Gastrocnemius medialis (tissue), 4 donors: Measurements from ENCODE around the gene RAB19. TPM values are rescaled to one million over a fixed set of nuclear protein-coding genes. Genes with fewer than 3 reads are reported as not detected.

ENCODE experiments used
- ATAC-seq, 2 donors: fragments of 150-250 bp; one replicate each; pipeline ENCODE4 v1.9.1; 2016
- DNase-seq, 2 donors: peaks; one replicate each; pipeline ENCODE4 v3.0.0-alpha.2; 2019
- H3K27ac ChIP-seq, 4 donors: fragments of 200-600 bp; sonication (generic); 1 replicate in 1 of 4; 2 replicates in 3 of 4; pipeline ENCODE4 v1.5.1; 2016 to 2018; ENCODE audit warnings: mild to moderate bottlenecking in 2 of 4, moderate library complexity in 1 of 4
- H3K27me3 ChIP-seq, 3 donors: fragments of 200-600 bp; sonication (generic) in 2 of 3; 1 replicate in 1 of 3; 2 replicates in 2 of 3; pipeline versions ENCODE4 v1.5.1 to v1.6.0; 2016 to 2019; ENCODE audit warnings: mild to moderate bottlenecking in 1 of 3, moderate library complexity in 1 of 3
- H3K36me3 ChIP-seq, 2 donors: fragments of 200-600 bp; sonication (generic) in 1 of 2; one replicate each; pipeline ENCODE4 v1.5.1; 2017 to 2018
- H3K4me1 ChIP-seq, 2 donors: fragments of 200-600 bp; sonication (generic) in 1 of 2; one replicate each; pipeline ENCODE4 v1.5.1; 2016 to 2017; ENCODE audit warnings: mild to moderate bottlenecking in 2 of 2
- H3K4me3 ChIP-seq, 4 donors: fragments of 200-600 bp; sonication (generic) in 3 of 4; 1 replicate in 1 of 4; 2 replicates in 3 of 4; pipeline ENCODE4 v1.5.1; 2016 to 2019; ENCODE audit warnings: mild to moderate bottlenecking in 2 of 4
- H3K9me3 ChIP-seq, 3 donors: fragments of 200-600 bp; sonication (generic) in 2 of 3; 1 replicate in 1 of 3; 2 replicates in 2 of 3; pipeline ENCODE4 v1.5.1; 2016 to 2019
- POLR2A ChIP-seq, 2 donors: fragments of 450-650 bp; IDR thresholded peaks; one replicate each; pipeline ENCODE4 v1.6.1; 2017; ENCODE audit warnings: antibody characterized with exemption in 2 of 2, mild to moderate bottlenecking in 2 of 2, moderate library complexity in 2 of 2
- in situ Hi-C, 4 donors: fragments of 200-750 bp; cut with MboI; loops; one replicate each; pipeline versions ENCODE4 v1.15.0 to v1.8.0; 2017; ENCODE audit warnings: low sequenced_read_pairs in 4 of 4
- intact Hi-C: fragments of 100-400 bp; cut with DNase I; formaldehyde crosslinking; loops from one replicate; pipeline ENCODE4 v1.15.1; 2023; ENCODE audit warnings: low total_unique reads
- total RNA-seq, 4 donors: library from RNA; depleted of rRNA; stranded (reverse); fragments of >200 nt; gene quantifications; one replicate each; pipeline versions ENCODE4 v1.1.0 to v1.2.3, GENCODE V29; 2016
- TF ChIP-seq, protein P1 (sequence below), 5 experiments: fragments of 450-650 bp in 3 of 5; fragments of 200-600 bp in 2 of 5; sonication (generic) in 2 of 5; IDR thresholded peaks in 4 of 5; conservative IDR thresholded peaks in 1 of 5; 1 replicate in 4 of 5; 2 replicates in 1 of 5; pipeline ENCODE4 v1.5.1; 2016 to 2019; ENCODE audit warnings: antibody characterized with exemption in 5 of 5, mild to moderate bottlenecking in 3 of 5, moderate library complexity in 3 of 5

Gene RAB19, protein sequence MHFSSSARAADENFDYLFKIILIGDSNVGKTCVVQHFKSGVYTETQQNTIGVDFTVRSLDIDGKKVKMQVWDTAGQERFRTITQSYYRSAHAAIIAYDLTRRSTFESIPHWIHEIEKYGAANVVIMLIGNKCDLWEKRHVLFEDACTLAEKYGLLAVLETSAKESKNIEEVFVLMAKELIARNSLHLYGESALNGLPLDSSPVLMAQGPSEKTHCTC
- total RNA-seq = not detected

DNA sequence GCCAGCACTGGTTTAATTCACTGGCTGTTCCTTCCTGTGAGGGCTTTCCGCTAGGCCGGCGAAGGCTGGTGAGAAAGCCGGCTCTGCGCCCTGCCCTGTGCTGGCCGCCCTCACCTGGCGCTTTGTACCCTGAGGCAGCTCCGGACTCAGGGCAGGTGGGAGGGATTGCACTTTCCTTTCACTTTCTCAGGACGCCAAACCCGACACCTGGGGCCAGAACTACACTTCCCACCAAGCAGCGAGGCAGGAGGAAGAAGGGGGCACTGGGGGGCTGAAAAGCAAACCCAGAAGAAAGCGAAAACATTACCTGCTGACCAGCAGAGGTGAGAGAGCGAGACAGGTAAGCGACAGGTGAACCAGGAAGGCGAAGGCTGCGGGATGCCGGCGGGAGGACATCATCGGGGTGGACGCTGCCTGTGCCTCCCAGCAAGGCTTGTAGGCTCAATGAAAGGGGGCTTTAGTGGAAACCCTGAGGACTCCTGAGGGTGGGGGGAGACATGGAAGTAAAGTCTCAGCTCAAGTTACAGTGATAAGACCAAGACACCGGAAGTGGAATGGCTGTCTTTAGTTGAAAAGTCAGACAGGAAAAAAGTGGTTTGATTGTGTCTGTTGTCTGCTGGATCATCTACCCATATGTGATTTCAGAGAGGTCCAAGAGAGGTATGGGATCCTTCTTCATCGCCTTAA lies at the start of gene RAB19:
TSS of gene RAB19 (plus strand) at position 181 of the 687 bp plus-strand sequence. CDS start 3,589 bp downstream, outside the sequence.
- intact Hi-C loops = no loop called here
- ATAC-seq (no peak), DNase-seq (no peak)
- in situ Hi-C loops = no loop called here
- Histone ChIP-seq H3K9me3 (no peaks in the 10 kb centered on the region), H3K27me3 (peaks cover 6 to 13% (median 7%) of the 10 kb centered on the region in 3 donors), H3K4me3 (peak within 1 kb of the TSS; percentile 10 to 41 (median 34)), H3K27ac (no peak within 1 kb of the TSS), H3K36me3 (no peaks in the 10 kb centered on the region), H3K4me1 (no peaks in the 10 kb centered on the region)
- TF ChIP-seq, protein P1, sequence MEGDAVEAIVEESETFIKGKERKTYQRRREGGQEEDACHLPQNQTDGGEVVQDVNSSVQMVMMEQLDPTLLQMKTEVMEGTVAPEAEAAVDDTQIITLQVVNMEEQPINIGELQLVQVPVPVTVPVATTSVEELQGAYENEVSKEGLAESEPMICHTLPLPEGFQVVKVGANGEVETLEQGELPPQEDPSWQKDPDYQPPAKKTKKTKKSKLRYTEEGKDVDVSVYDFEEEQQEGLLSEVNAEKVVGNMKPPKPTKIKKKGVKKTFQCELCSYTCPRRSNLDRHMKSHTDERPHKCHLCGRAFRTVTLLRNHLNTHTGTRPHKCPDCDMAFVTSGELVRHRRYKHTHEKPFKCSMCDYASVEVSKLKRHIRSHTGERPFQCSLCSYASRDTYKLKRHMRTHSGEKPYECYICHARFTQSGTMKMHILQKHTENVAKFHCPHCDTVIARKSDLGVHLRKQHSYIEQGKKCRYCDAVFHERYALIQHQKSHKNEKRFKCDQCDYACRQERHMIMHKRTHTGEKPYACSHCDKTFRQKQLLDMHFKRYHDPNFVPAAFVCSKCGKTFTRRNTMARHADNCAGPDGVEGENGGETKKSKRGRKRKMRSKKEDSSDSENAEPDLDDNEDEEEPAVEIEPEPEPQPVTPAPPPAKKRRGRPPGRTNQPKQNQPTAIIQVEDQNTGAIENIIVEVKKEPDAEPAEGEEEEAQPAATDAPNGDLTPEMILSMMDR (IDR thresholded peaks at IDR 0.05 in 4 of 5, conservative IDR thresholded peaks at IDR 0.05 in 1 of 5) = no peak
- TF ChIP-seq POLR2A (IDR thresholded peaks at IDR 0.05) = no peak

DNA sequence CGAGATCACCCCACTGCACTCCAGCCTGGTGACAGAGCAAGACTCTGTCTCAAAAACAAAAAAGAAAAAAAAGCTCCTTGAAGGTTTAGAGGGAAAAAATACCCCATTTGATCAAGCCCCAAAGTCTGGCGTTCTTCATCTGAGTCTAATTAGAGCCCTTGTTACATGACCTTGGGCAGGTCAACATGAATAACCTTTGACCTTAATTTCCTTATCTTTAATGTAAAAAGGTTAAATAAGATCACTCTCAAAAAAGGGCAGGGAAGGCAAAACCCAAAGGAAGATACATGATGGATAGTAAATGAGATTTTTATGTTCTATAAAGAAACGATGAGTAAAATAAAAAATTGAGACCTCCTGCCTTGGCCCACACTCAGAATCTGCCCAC lies 45.8 kb upstream of the RAB19 start:
- Histone ChIP-seq H3K27ac (no peak overlapping the region), H3K9me3 (no peaks in the 10 kb centered on the region), H3K27me3 (no peaks in the 10 kb centered on the region), H3K36me3 (peaks cover 0 to 14% of the 10 kb centered on the region in 2 donors), H3K4me3 (no peak overlapping the region), H3K4me1 (no peaks in the 10 kb centered on the region)
- in situ Hi-C loops (no loop called here), intact Hi-C loops (no loop called here)
- no peak for DNase-seq
- no peak for ATAC-seq
- TF ChIP-seq POLR2A (IDR thresholded peaks at IDR 0.05) = no peak
- TF ChIP-seq, protein P1 (IDR thresholded peaks at IDR 0.05 in 4 of 5, conservative IDR thresholded peaks at IDR 0.05 in 1 of 5) = no peak

DNA sequence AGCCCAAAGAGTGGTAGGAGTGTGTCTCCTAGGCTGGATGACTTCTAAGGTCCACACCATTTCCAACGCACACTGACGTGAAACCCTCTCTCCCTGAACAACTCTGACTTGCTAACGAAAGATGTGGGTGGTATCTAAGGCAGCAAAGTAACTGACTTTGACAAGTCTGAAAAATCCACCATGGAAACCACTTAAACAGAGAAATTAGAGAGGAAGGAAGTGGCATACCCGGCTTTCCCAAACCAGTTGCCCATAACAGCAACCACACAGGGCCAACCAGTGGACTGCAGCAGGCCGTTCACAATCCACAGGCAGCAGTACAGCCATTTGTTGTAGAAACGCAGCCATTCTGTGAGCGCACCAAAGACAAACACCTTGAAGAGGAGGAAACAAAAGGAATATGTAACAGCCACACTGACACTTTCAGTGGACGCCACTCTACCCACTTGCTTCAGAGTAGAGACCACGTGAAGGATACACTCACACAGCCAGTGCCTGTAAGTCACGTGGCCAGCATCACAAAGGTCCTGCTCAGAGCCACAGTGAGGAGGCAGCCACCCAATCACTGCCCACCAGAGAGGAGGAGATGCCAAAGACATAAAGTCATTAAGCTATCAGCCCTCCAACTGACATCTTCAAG lies 45.3 kb upstream of the RAB19 start:
- Histone ChIP-seq H3K4me3 (no peak overlapping the region), H3K36me3 (peaks cover 0 to 9% of the 10 kb centered on the region in 2 donors), H3K27ac (no peak overlapping the region), H3K27me3 (no peaks in the 10 kb centered on the region), H3K9me3 (no peaks in the 10 kb centered on the region), H3K4me1 (no peaks in the 10 kb centered on the region)
- TF ChIP-seq, protein P1 (IDR thresholded peaks at IDR 0.05 in 4 of 5, conservative IDR thresholded peaks at IDR 0.05 in 1 of 5) = no peak
- TF ChIP-seq POLR2A (IDR thresholded peaks at IDR 0.05) = no peak
- intact Hi-C loops = no loop called here
- no peak for ATAC-seq
- no peak for DNase-seq
- in situ Hi-C loops = no loop called here

DNA sequence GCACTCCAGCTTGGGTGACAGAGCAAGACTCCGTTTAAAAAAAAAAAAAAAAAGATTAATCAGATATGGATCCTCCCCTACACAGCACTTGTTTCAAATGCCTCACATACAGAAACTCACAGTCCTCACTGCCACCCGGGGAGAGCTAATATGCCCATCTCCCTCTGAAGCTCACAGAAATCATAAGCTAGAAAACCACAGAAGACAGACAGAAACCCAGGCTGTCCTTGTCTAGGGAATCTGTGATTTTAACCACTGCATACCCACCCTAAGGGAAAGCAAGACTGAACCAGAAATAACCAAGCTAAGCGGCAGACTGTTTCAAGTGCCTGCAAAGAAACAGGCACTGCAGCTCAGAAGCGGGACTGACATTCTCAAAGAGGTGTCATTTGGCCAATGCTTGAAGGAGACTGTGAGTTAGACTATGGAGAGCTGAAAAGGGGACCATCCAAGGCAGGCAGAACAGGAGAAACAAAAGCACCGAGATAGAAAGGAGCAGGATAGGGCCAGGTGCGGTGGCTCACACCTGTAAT lies 43.1 kb upstream of the RAB19 start:
- Histone ChIP-seq H3K36me3 (no peaks in the 10 kb centered on the region), H3K4me1 (no peaks in the 10 kb centered on the region)
- in situ Hi-C loops = no loop called here

More for the DNA sequence above, 43.1 kb upstream of the RAB19 start:
- ATAC-seq (no peak), DNase-seq (no peak)
- Histone ChIP-seq H3K9me3 (no peaks in the 10 kb centered on the region), H3K27ac (no peak overlapping the region), H3K27me3 (no peaks in the 10 kb centered on the region), H3K4me3 (no peak overlapping the region)
- TF ChIP-seq, protein P1 (IDR thresholded peaks at IDR 0.05 in 4 of 5, conservative IDR thresholded peaks at IDR 0.05 in 1 of 5) = no peak
- no peak for TF ChIP-seq POLR2A (IDR thresholded peaks at IDR 0.05)
- intact Hi-C loops = no loop called here
